HepG2 (cell line): ENCODE results near the gene OR52I2. TPM values are rescaled to one million over a fixed set of nuclear protein-coding genes. Genes with fewer than 3 reads are reported as not detected.

Experiments
- ATAC-seq: fragments of 200-7000 bp; cut with Tn5 transposase; 3 replicates; pipeline ENCODE4 v1.9.1; 2020; ENCODE audit warnings: mild to moderate bottlenecking, moderate library complexity
- BruUV-seq: library from RNA; stranded (reverse); fragments of 400-500 nt; replicated peaks from 2 replicates; lab custom pipeline; 2021; lab: Mats Ljungman, UMichigan
- CTCF ChIA-PET: fragments of 300-600 bp; formaldehyde crosslinking; extraction: SDS; loops from one replicate; lab custom pipeline; 2021; ENCODE audit warnings: low total read pairs, inconsistent platforms, low intra/inter-chr PET ratio; lab: Yijun Ruan, JAX
- POLR2A ChIA-PET: fragments of 350-600 bp; sonication (Branson Sonifier 250); formaldehyde crosslinking; loops from one replicate; lab custom pipeline; 2020; ENCODE audit warnings: antibody characterized with exemption, inconsistent platforms; lab: Yijun Ruan, JAX
- DNase-seq: peaks from one replicate; pipeline ENCODE4 v3.0.0-alpha.2; 2015; ENCODE audit warnings: low spot score
- FAIRE-seq: peaks from 3 replicates; lab custom pipeline; 2011; peaks lifted over from hg19 to GRCh38; lab: Jason Lieb, UNC
- H2AFZ ChIP-seq: one replicate; pipeline ENCODE4 v1.6.1; 2011; ENCODE audit warnings: low read length, inconsistent platforms
- H3K27ac ChIP-seq: fragments of 300-600 bp; 3 replicates; pipeline ENCODE4 v1.8.0; 2011; ENCODE audit warnings: mixed run types, mild to moderate bottlenecking, mixed read lengths, low read length, inconsistent platforms; ENCODE audit not compliant: insufficient read depth; ENCODE audit errors: extremely low read length
- H3K27me3 ChIP-seq, 2 experiments: fragments of 200-600 bp in 1 of 2; 2 replicates in 1 of 2; 3 replicates in 1 of 2; pipeline versions ENCODE4 v1.6.0 to v1.8.0; 2011; ENCODE audit warnings: low read length in 2 of 2, mild to moderate bottlenecking in 2 of 2, moderate library complexity in 2 of 2, inconsistent platforms in 1 of 2; ENCODE audit not compliant: insufficient read depth in 2 of 2, control insufficient read depth in 1 of 2
- H3K36me3 ChIP-seq, 2 experiments: fragments of 200-600 bp in 1 of 2; replicated peaks in 1 of 2; 2 replicates in 1 of 2; 3 replicates in 1 of 2; pipeline versions ENCODE4 v1.5.1 to v1.8.0; 2011; ENCODE audit warnings: low read length in 2 of 2, inconsistent platforms in 1 of 2; ENCODE audit not compliant: insufficient read depth in 2 of 2, control insufficient read depth in 1 of 2
- H3K4me1 ChIP-seq: 2 replicates; pipeline ENCODE4 v1.5.1; 2012; ENCODE audit warnings: low read length, inconsistent platforms; ENCODE audit not compliant: insufficient read depth
- H3K4me2 ChIP-seq: 2 replicates; pipeline ENCODE4 v1.6.0; 2011; ENCODE audit warnings: low read depth, low read length, inconsistent platforms
- H3K4me3 ChIP-seq, 3 experiments: fragments of 200-600 bp in 1 of 3; sonication (generic), shearing (Covaris generic) in 1 of 3; replicated peaks in 1 of 3; 2 replicates each; pipeline ENCODE4 v1.5.1; 2011 to 2016; ENCODE audit warnings: low read length in 3 of 3, inconsistent platforms in 2 of 3, low read depth in 2 of 3, mild to moderate bottlenecking in 2 of 3, control low read depth in 1 of 3, mixed read lengths in 1 of 3; ENCODE audit not compliant: insufficient read depth in 1 of 3
- H3K79me2 ChIP-seq: one replicate; pipeline ENCODE4 v1.6.1; 2011; ENCODE audit warnings: low read length, inconsistent platforms; ENCODE audit not compliant: insufficient read depth
- H3K9ac ChIP-seq: 2 replicates; pipeline ENCODE4 v1.6.0; 2011; ENCODE audit warnings: mild to moderate bottlenecking, low read depth, low read length, inconsistent platforms; ENCODE audit not compliant: insufficient read depth
- H3K9me3 ChIP-seq: 2 replicates; pipeline ENCODE4 v1.5.1; 2012; ENCODE audit warnings: mild to moderate bottlenecking, low read length
- H4K20me1 ChIP-seq: 2 replicates; pipeline ENCODE4 v1.6.0; 2011; ENCODE audit warnings: inconsistent platforms, mild to moderate bottlenecking, low read length, moderate library complexity; ENCODE audit not compliant: insufficient read depth
- CEBPG ChIP-seq: IDR thresholded peaks from 2 replicates; pipeline ENCODE4 v1.6.1; 2016
- CENPT ChIP-seq: sonication (generic); formaldehyde crosslinking; IDR thresholded peaks from 2 replicates; pipeline ENCODE4 v1.8.0; 2022; ENCODE audit warnings: low read depth, mild to moderate bottlenecking, moderate library complexity, missing genetic modification reagents
- GLI4 ChIP-seq: sonication (generic); formaldehyde crosslinking; IDR thresholded peaks from 2 replicates; pipeline ENCODE4 v1.5.1; 2020; ENCODE audit warnings: missing genetic modification reagents, mild to moderate bottlenecking, moderate library complexity, borderline replicate concordance
- IRF9 ChIP-seq: sonication (generic); formaldehyde crosslinking; IDR thresholded peaks from 2 replicates; pipeline ENCODE4 v1.8.0; 2022; ENCODE audit warnings: missing genetic modification reagents, mild to moderate bottlenecking, borderline replicate concordance
- RFXAP ChIP-seq: sonication (generic); formaldehyde crosslinking; IDR thresholded peaks from 2 replicates; pipeline ENCODE4 v1.4.0; 2020; ENCODE audit warnings: missing genetic modification reagents, borderline replicate concordance
- ZBTB37 ChIP-seq: sonication (generic); formaldehyde crosslinking; IDR thresholded peaks from 2 replicates; pipeline ENCODE4 v1.4.0; 2020; ENCODE audit warnings: mild to moderate bottlenecking, missing genetic modification reagents
- ZMYM2 ChIP-seq: sonication (generic); formaldehyde crosslinking; IDR thresholded peaks from 2 replicates; pipeline ENCODE4 v1.8.0; 2022; ENCODE audit warnings: mild to moderate bottlenecking, missing genetic modification reagents
- ZNF205 ChIP-seq: IDR thresholded peaks from 2 replicates; pipeline ENCODE4 v1.6.1; 2018; ENCODE audit warnings: missing biosample characterization, missing genetic modification reagents
- ZNF350 ChIP-seq: sonication (generic); formaldehyde crosslinking; IDR thresholded peaks from 2 replicates; pipeline ENCODE4 v1.4.0; 2020; ENCODE audit warnings: mild to moderate bottlenecking, low read depth, missing genetic modification reagents, borderline replicate concordance
- WGBS: methylation state at CpG from one replicate; pipeline ENCODE4 v1.1.6; 2017; ENCODE audit warnings: low lambda C conversion rate; 5-methylcytosine and 5-hydroxymethylcytosine counted together
- in situ Hi-C: cut with HindIII; loops from 2 replicates; pipeline ENCODE4 v1.10.0; 2017; ENCODE audit warnings: low pct_unique_long_range_greater_than_20kb; ENCODE audit not compliant: extremely low pct_ligation_motif_present
- intact Hi-C: fragments of 100-400 bp; cut with micrococcal nuclease; formaldehyde crosslinking; loops from one replicate; pipeline ENCODE4 v1.10.0; 2022; ENCODE audit not compliant: unreplicated experiment
- polyA plus RNA-seq, 8 experiments: library from polyadenylated mRNA; depleted of rRNA in 3 of 8; stranded (reverse) in 7 of 8; unstranded in 1 of 8; fragments of >200 nt; fragmentation: Illumina TruSeq in 4 of 8; extraction: Trizol in 4 of 8; gene quantifications; 2 replicates each; pipeline versions ENCODE4 v1.2.1 to v1.2.3, GENCODE V29; 2011 to 2016; ENCODE audit warnings: low read depth in 4 of 8, missing spikeins in 1 of 8, mixed read lengths in 1 of 8; ENCODE audit not compliant: insufficient read depth in 1 of 8
- total RNA-seq, 5 experiments: library from RNA; depleted of rRNA; stranded (reverse); fragments of >200 nt; fragmentation: Illumina TruSeq; extraction: Trizol; gene quantifications; 2 replicates each; pipeline ENCODE4 v1.2.3, GENCODE V29; 2016; ENCODE audit warnings: low read depth in 1 of 5

Gene OR52I2
- total and polyA plus RNA-seq, 2 of the 13 experiments (the other 11 are each of a cell fraction or from before 2014, with no cell fraction given), result not detected

DNA sequence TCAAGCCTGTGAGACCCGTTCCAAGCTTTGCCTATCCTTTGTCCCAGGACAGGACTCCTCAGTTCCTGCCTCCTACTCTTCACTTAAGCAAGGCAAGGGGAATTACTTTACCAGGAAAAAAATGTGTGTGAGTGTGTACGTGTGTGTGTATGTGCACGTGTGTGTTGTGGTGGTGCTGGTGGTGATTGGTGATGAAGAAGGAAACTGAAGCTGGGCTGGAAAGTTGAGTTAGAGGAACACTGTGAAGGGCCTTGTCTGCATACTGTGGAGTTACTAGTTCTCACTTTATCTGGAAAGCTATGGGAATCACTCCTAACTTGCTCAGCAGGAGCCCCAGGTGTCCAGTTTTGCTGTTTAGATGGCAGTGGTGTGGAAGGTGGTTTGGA is 56.1 kb downstream of the OR52I2 start:
- Histone ChIP-seq H3K79me2 (no peaks in the 10 kb centered on the region), H3K27ac (no peak overlapping the region), H2AFZ (no peak overlapping the region), H3K4me2 (no peak overlapping the region), H3K9ac (no peak overlapping the region), H3K4me1 (no peaks in the 10 kb centered on the region), H3K27me3 (peaks cover 0 to 19% of the 10 kb centered on the region in 2 experiments), H3K9me3 (no peaks in the 10 kb centered on the region), H3K4me3 (no peak overlapping the region), H3K36me3 (no peaks in the 10 kb centered on the region), H4K20me1 (peaks cover 6% of the 10 kb centered on the region; the same call in 1 of the 2 replicates)
- ChIA-PET POLR2A (no interaction called here), CTCF (interaction anchor here (2.0 kb wide), 1 partner anchor 367 kb away, joined by 13 read pairs; no protein-coding TSS in a partner anchor)
- TF ChIP-seq GLI4 (CRISPR knock-in tag), result no peak
- TF ChIP-seq ZMYM2 (CRISPR knock-in tag), result no peak
- TF ChIP-seq CEBPG, result no peak
- TF ChIP-seq RFXAP (CRISPR knock-in tag), result no peak
- TF ChIP-seq ZNF350 (CRISPR knock-in tag), result no peak
- no peak for TF ChIP-seq CENPT (CRISPR knock-in tag)
- no peak for TF ChIP-seq ZNF205 (CRISPR knock-in tag)
- TF ChIP-seq ZBTB37, result no peak
- no peak for TF ChIP-seq IRF9 (CRISPR knock-in tag)
- WGBS, result 24% methylated on average over 3 of the region's 3 CpGs
- DNase-seq (no peak), ATAC-seq (no peak), FAIRE-seq (no peak)
- in situ Hi-C loops (loop anchor here (5.0 kb wide), 1 partner anchor 370 kb away; no protein-coding TSS in a partner anchor), intact Hi-C loops (loop anchor here (1.0 kb wide), 1 partner anchor 367 kb away; no protein-coding TSS in a partner anchor)
- BruUV-seq, result no TSS peak
